Small intestine (tissue), 7 donors: ENCODE results near the gene PLA2G4A. TPM values are rescaled to one million over a fixed set of nuclear protein-coding genes. Genes with fewer than 3 reads are reported as not detected.

ENCODE experiments used
- DNase-seq, 2 donors: peaks; one replicate each; pipeline versions ENCODE4 v3.0.0 to v3.0.0-alpha.2; 2013
- FAIRE-seq: peaks from 2 replicates; lab custom pipeline; 2012; peaks lifted over from hg19 to GRCh38; lab: Jason Lieb, UNC
- H3K27ac ChIP-seq, 3 donors: one replicate each; pipeline ENCODE4 v1.5.1; 2013; ENCODE audit warnings: low read length in 2 of 3, mild to moderate bottlenecking in 2 of 3, control low read depth in 1 of 3, inconsistent platforms in 1 of 3, low read depth in 1 of 3, moderate library complexity in 1 of 3
- H3K27me3 ChIP-seq, 3 donors: one replicate each; pipeline ENCODE4 v1.6.1; 2013; ENCODE audit warnings: low read length in 3 of 3, inconsistent platforms in 1 of 3; ENCODE audit not compliant: control insufficient read depth in 3 of 3, insufficient read depth in 3 of 3
- H3K36me3 ChIP-seq, 3 donors: one replicate each; pipeline ENCODE4 v1.6.1; 2013; ENCODE audit warnings: low read length in 3 of 3, inconsistent platforms in 1 of 3, low read depth in 1 of 3, mild to moderate bottlenecking in 1 of 3, moderate library complexity in 1 of 3; ENCODE audit not compliant: control insufficient read depth in 3 of 3, insufficient read depth in 2 of 3
- H3K4me1 ChIP-seq, 3 donors: one replicate each; pipeline ENCODE4 v1.6.1; 2013; ENCODE audit warnings: low read length in 2 of 3, inconsistent platforms in 1 of 3, low read depth in 1 of 3, mild to moderate bottlenecking in 1 of 3, moderate library complexity in 1 of 3; ENCODE audit not compliant: control insufficient read depth in 3 of 3, insufficient read depth in 2 of 3
- H3K4me3 ChIP-seq, 3 donors: one replicate each; pipeline ENCODE4 v1.5.1; 2013; ENCODE audit warnings: low read length in 3 of 3, control low read depth in 1 of 3, inconsistent platforms in 1 of 3, low read depth in 1 of 3, mild to moderate bottlenecking in 1 of 3, moderate library complexity in 1 of 3
- H3K9me3 ChIP-seq, 2 donors: one replicate each; pipeline ENCODE4 v1.6.1; 2013; ENCODE audit warnings: low read depth in 1 of 2, low read length in 1 of 2; ENCODE audit not compliant: control insufficient read depth in 2 of 2, insufficient read depth in 1 of 2
- WGBS, 3 donors: extraction: QIAGEN DNeasy Blood & Tissue Kit; methylation state at CpG; one replicate each; pipeline ENCODE4 v1.1.7; 2013; 5-methylcytosine and 5-hydroxymethylcytosine counted together
- polyA plus RNA-seq, 4 donors: library from polyadenylated mRNA; stranded (reverse) in 3 of 4; unstranded in 1 of 4; fragments of 200-250 nt in 3 of 4; fragments of 120-200 nt in 1 of 4; gene quantifications; one replicate each; pipeline versions ENCODE4 v1.2.1 to v1.2.3, GENCODE V29; 2013
- donor health status: healthy with polysubstance abuse.
- donor health status: control.
- donor health status: control.
- donor health status: Bipolar disorder and iron deficiency.
- donor health status: healthy.

Gene PLA2G4A
- polyA plus RNA-seq, 4 donors, result 11.3 to 22.8 (median 14.8) TPM

- Histone ChIP-seq H3K4me1 (peaks cover 0 to 6% (median 0%) of the 10 kb centered on the region in 3 donors), H3K27ac (no peak overlapping the region), H3K27me3 (no peaks in the 10 kb centered on the region), H3K36me3 (peaks cover 0 to 2% (median 1%) of the 10 kb centered on the region in 3 donors), H3K4me3 (no peak overlapping the region), H3K9me3 (no peaks in the 10 kb centered on the region)
- DNase-seq (no peak), FAIRE-seq (no peak)
- WGBS, 3 donors, result 78 to 97% (median 92%) methylated on average over 2 of the region's 2 CpGs
Observed at GRCh38 chr1:186967656-186968394, 139.1 kb downstream of the PLA2G4A start.

GRCh38 chr1:186974774-186975181, 146.0 kb downstream of the PLA2G4A start:
- Histone ChIP-seq H3K4me1 (no peaks in the 10 kb centered on the region), H3K9me3 (no peaks in the 10 kb centered on the region), H3K36me3 (peaks cover 0 to 6% (median 0%) of the 10 kb centered on the region in 3 donors), H3K27ac (no peak overlapping the region), H3K4me3 (no peak overlapping the region), H3K27me3 (no peaks in the 10 kb centered on the region)
- DNase-seq (no peak), FAIRE-seq (no peak)
- 51 to 75% (median 67%) methylated on average over 3 of the region's 3 CpGs for whole genome bisulfite sequencing, 3 donors

- Histone ChIP-seq H3K4me1 (no peaks in the 10 kb centered on the region), H3K36me3 (peaks cover 0 to 6% (median 0%) of the 10 kb centered on the region in 3 donors), H3K27ac (no peak overlapping the region), H3K9me3 (no peaks in the 10 kb centered on the region), H3K4me3 (no peak overlapping the region), H3K27me3 (no peaks in the 10 kb centered on the region)
- WGBS, 3 donors, result 58 to 81% (median 80%) methylated on average over 1 of the region's 1 CpG
- FAIRE-seq (no peak), DNase-seq (no peak)
Observed at GRCh38 chr1:186975220-186975619, 146.5 kb downstream of the PLA2G4A start.

- FAIRE-seq, result no peak
- Histone ChIP-seq H3K36me3 (peaks cover 0 to 6% (median 0%) of the 10 kb centered on the region in 3 donors), H3K9me3 (no peaks in the 10 kb centered on the region), H3K27me3 (no peaks in the 10 kb centered on the region), H3K4me3 (no peak overlapping the region), H3K27ac (no peak overlapping the region), H3K4me1 (no peaks in the 10 kb centered on the region)
- no peak for DNase-seq
- WGBS, 3 donors, result 81 to 88% (median 82%) methylated on average over 8 of the region's 8 CpGs
Observed at GRCh38 chr1:186976700-186977099, 148.0 kb downstream of the PLA2G4A start.

- H3K4me3 ChIP-seq, result no peak overlapping the region
- H3K36me3 ChIP-seq, result peaks cover 0 to 6% (median 0%) of the 10 kb centered on the region in 3 donors
- no peaks in the 10 kb centered on the region for H3K27me3 ChIP-seq
- peaks cover 0 to 3% (median 0%) of the 10 kb centered on the region in 3 donors for H3K4me1 ChIP-seq
- FAIRE-seq, result no peak
- no peak overlapping the region for H3K27ac ChIP-seq
- no peak for DNase-seq
- WGBS, 3 donors, result 70 to 76% (median 76%) methylated on average over 3 of the region's 3 CpGs
- no peaks in the 10 kb centered on the region for H3K9me3 ChIP-seq
Observed at GRCh38 chr1:186977266-186977957, 148.7 kb downstream of the PLA2G4A start.

- 77 to 88% (median 81%) methylated on average over 7 of the region's 7 CpGs for WGBS, 3 donors
- Histone ChIP-seq H3K9me3 (no peaks in the 10 kb centered on the region), H3K4me3 (no peak overlapping the region), H3K27me3 (no peaks in the 10 kb centered on the region), H3K27ac (no peak overlapping the region), H3K36me3 (peaks cover 0 to 6% (median 0%) of the 10 kb centered on the region in 3 donors), H3K4me1 (peaks cover 0 to 9% (median 0%) of the 10 kb centered on the region in 3 donors)
- FAIRE-seq, result no peak
- no peak for DNase-seq
Observed at GRCh38 chr1:186978596-186979556, 150.1 kb downstream of the PLA2G4A start.

GRCh38 chr1:186980400-186980799, 151.7 kb downstream of the PLA2G4A start:
- no peaks in the 10 kb centered on the region for H3K27me3 ChIP-seq
- no peak overlapping the region for H3K4me3 ChIP-seq
- H3K27ac ChIP-seq, result no peak overlapping the region
- whole genome bisulfite sequencing, 3 donors, result 82 to 92% (median 83%) methylated on average over 2 of the region's 2 CpGs
- no peak for FAIRE-seq
- H3K36me3 ChIP-seq, result peaks cover 0 to 6% (median 0%) of the 10 kb centered on the region in 3 donors
- H3K9me3 ChIP-seq, result no peaks in the 10 kb centered on the region
- peaks cover 0 to 9% (median 0%) of the 10 kb centered on the region in 3 donors for H3K4me1 ChIP-seq
- DNase-seq, result no peak

- Histone ChIP-seq H3K4me3 (no peak overlapping the region), H3K27me3 (no peaks in the 10 kb centered on the region), H3K4me1 (peaks cover 0 to 9% (median 0%) of the 10 kb centered on the region in 3 donors), H3K27ac (peak overlapping the region in 2 of 3 donors; percentile 8 to 42), H3K9me3 (no peaks in the 10 kb centered on the region), H3K36me3 (peaks cover 0 to 6% (median 0%) of the 10 kb centered on the region in 3 donors)
- DNase-seq, result peak; percentile 39 to 82
- no peak for FAIRE-seq
- 8 to 55% (median 22%) methylated on average over 3 of the region's 3 CpGs for WGBS, 3 donors
Observed at GRCh38 chr1:186982116-186982515, 153.4 kb downstream of the PLA2G4A start.
